Neural cell (in vitro differentiated cells): ENCODE results near the gene PGBD2. TPM values are rescaled to one million over a fixed set of nuclear protein-coding genes. Genes with fewer than 3 reads are reported as not detected.

Experiments used
- H2AFZ ChIP-seq: fragments of 200-600, 300-800 bp; sonication (generic), shearing (Covaris generic); 2 replicates; pipeline ENCODE4 v1.6.0; 2014; ENCODE audit warnings: low read depth, mild to moderate bottlenecking, antibody characterized with exemption, low read length, moderate library complexity
- H3F3A ChIP-seq: fragments of 200-600 bp; shearing (Covaris generic); 2 replicates; pipeline ENCODE4 v1.6.1; 2016; ENCODE audit warnings: mild to moderate bottlenecking, moderate library complexity, mixed read lengths, antibody characterized with exemption, low read length; ENCODE audit not compliant: insufficient read depth, poor library complexity, severe bottlenecking
- H3K27ac ChIP-seq: fragments of 200-600, 300-800 bp; sonication (generic), shearing (Covaris generic); 2 replicates; pipeline ENCODE4 v1.5.1; 2014; ENCODE audit warnings: mild to moderate bottlenecking, low read length, moderate library complexity
- H3K27me3 ChIP-seq: fragments of 300-800, 200-600 bp; sonication (generic), shearing (Covaris generic); 2 replicates; pipeline ENCODE4 v1.6.0; 2014; ENCODE audit warnings: mild to moderate bottlenecking, low read depth, low read length, moderate library complexity; ENCODE audit not compliant: insufficient read depth
- H3K36me3 ChIP-seq: fragments of 300-800, 200-600 bp; sonication (generic), shearing (Covaris generic); 2 replicates; pipeline ENCODE4 v1.5.1; 2014; ENCODE audit warnings: mild to moderate bottlenecking, antibody characterized with exemption, low read length, moderate library complexity; ENCODE audit not compliant: insufficient read depth
- H3K4me2 ChIP-seq: fragments of 300-800, 200-600 bp; sonication (generic), shearing (Covaris generic); 2 replicates; pipeline ENCODE4 v1.6.0; 2014; ENCODE audit warnings: mild to moderate bottlenecking, low read length
- H3K4me3 ChIP-seq: fragments of 300-800, 200-600 bp; sonication (generic), shearing (Covaris generic); 2 replicates; pipeline ENCODE4 v1.5.1; 2014; ENCODE audit warnings: mild to moderate bottlenecking, low read length, moderate library complexity
- H3K79me2 ChIP-seq: fragments of 200-600 bp; shearing (Covaris generic); replicated peaks from 2 replicates; pipeline ENCODE4 v1.6.0; 2014; ENCODE audit warnings: mild to moderate bottlenecking, low read length, moderate library complexity; ENCODE audit not compliant: insufficient read depth
- H3K9ac ChIP-seq: fragments of 300-800, 200-600 bp; sonication (generic), shearing (Covaris generic); 2 replicates; pipeline ENCODE4 v1.6.1; 2016; ENCODE audit warnings: mild to moderate bottlenecking, low read length, mixed read lengths
- H3K9me2 ChIP-seq: fragments of 200-600 bp; shearing (Covaris generic); 2 replicates; pipeline ENCODE4 v1.6.1; 2016; ENCODE audit warnings: mild to moderate bottlenecking, low read length, mixed read lengths; ENCODE audit not compliant: insufficient read depth
- H3K9me3 ChIP-seq: fragments of 200-600, 300-800 bp; sonication (generic), shearing (Covaris generic); 2 replicates; pipeline ENCODE4 v1.6.1; 2016; ENCODE audit warnings: mild to moderate bottlenecking, mixed run types, low read length, moderate library complexity, mixed read lengths
- H4K20me1 ChIP-seq: fragments of 200-600 bp; shearing (Covaris generic); 2 replicates; pipeline ENCODE4 v1.6.1; 2016; ENCODE audit warnings: mild to moderate bottlenecking, mixed run types; ENCODE audit not compliant: insufficient read depth
- EP300 ChIP-seq: fragments of 450-650 bp; conservative IDR thresholded peaks from 2 replicates; pipeline ENCODE4 v1.6.1; 2014; ENCODE audit warnings: antibody characterized with exemption, mild to moderate bottlenecking, moderate library complexity; ENCODE audit not compliant: poor library complexity, severe bottlenecking
- EZH2 ChIP-seq: fragments of 200-600, 300-800 bp; shearing (Covaris generic), sonication (generic); IDR thresholded peaks from 2 replicates; pipeline ENCODE4 v1.6.1; 2014; ENCODE audit warnings: antibody characterized with exemption, low read length, borderline replicate concordance, mild to moderate bottlenecking; ENCODE audit not compliant: insufficient read depth, poor library complexity, severe bottlenecking
- MXI1 ChIP-seq: fragments of 450-650 bp; conservative IDR thresholded peaks from 2 replicates; pipeline ENCODE4 v1.6.1; 2014; ENCODE audit warnings: antibody characterized with exemption, mild to moderate bottlenecking; ENCODE audit not compliant: poor library complexity, severe bottlenecking
- POLR2AphosphoS5 ChIP-seq: IDR thresholded peaks from 2 replicates; pipeline ENCODE4 v1.6.1; 2012
- RAD21 ChIP-seq: fragments of 450-650 bp; conservative IDR thresholded peaks from 2 replicates; pipeline ENCODE4 v1.6.1; 2014; ENCODE audit warnings: antibody characterized with exemption, mild to moderate bottlenecking, moderate library complexity
- SMC3 ChIP-seq: fragments of 450-650 bp; conservative IDR thresholded peaks from 2 replicates; pipeline ENCODE4 v1.6.1; 2014; ENCODE audit warnings: antibody characterized with exemption, mild to moderate bottlenecking, moderate library complexity; ENCODE audit not compliant: poor library complexity
- TAF1 ChIP-seq: IDR thresholded peaks from 2 replicates; pipeline ENCODE4 v1.6.1; 2012; ENCODE audit warnings: low read depth
- polyA plus RNA-seq: library from polyadenylated mRNA; depleted of rRNA; stranded (reverse); fragments of >200 nt; gene quantifications from 2 replicates; pipeline ENCODE4 v1.2.3, GENCODE V29; 2014
- TF ChIP-seq, protein P1 (sequence below): fragments of 450-650 bp; IDR thresholded peaks from 2 replicates; pipeline ENCODE4 v1.5.1; 2014; ENCODE audit warnings: antibody characterized with exemption, mild to moderate bottlenecking, moderate library complexity; ENCODE audit not compliant: poor library complexity, severe bottlenecking
- TF ChIP-seq, protein P2 (sequence below): IDR thresholded peaks from 2 replicates; pipeline ENCODE4 v1.6.1; 2012; ENCODE audit warnings: borderline replicate concordance

PGBD2 gene
- polyA plus RNA-seq, 1 donor from 2014 or later: 8.1 TPM

DNA sequence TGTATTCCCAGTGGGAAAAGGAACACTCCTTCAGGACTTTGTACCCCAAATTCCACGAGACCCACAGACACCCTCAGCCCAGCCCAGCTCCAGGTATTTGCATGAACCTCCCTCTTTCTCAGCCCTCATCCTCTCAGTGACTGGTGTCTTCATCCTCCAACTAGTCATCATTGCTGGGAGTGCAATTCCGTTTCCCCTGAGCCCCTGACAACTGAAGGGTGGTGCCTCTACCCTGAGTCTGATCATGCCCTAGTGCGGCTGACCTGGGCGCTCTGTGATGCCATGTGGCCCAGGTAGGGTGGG is 43.4 kb upstream of the PGBD2 start:
- H3K9ac ChIP-seq: peak overlapping the region; percentile 64
- H3K36me3 ChIP-seq: no peaks in the 10 kb centered on the region
- no peaks in the 10 kb centered on the region for H3K9me2 ChIP-seq
- no peaks in the 10 kb centered on the region for H3F3A ChIP-seq
- H3K9me3 ChIP-seq: no peaks in the 10 kb centered on the region
- TF ChIP-seq, protein P1, sequence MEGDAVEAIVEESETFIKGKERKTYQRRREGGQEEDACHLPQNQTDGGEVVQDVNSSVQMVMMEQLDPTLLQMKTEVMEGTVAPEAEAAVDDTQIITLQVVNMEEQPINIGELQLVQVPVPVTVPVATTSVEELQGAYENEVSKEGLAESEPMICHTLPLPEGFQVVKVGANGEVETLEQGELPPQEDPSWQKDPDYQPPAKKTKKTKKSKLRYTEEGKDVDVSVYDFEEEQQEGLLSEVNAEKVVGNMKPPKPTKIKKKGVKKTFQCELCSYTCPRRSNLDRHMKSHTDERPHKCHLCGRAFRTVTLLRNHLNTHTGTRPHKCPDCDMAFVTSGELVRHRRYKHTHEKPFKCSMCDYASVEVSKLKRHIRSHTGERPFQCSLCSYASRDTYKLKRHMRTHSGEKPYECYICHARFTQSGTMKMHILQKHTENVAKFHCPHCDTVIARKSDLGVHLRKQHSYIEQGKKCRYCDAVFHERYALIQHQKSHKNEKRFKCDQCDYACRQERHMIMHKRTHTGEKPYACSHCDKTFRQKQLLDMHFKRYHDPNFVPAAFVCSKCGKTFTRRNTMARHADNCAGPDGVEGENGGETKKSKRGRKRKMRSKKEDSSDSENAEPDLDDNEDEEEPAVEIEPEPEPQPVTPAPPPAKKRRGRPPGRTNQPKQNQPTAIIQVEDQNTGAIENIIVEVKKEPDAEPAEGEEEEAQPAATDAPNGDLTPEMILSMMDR: no peak
- TF ChIP-seq EZH2 (no peak), MXI1 (no peak), POLR2AphosphoS5 (no peak), TAF1 (no peak), SMC3 (no peak), EP300 (no peak), RAD21 (no peak)
- TF ChIP-seq, protein P2, sequence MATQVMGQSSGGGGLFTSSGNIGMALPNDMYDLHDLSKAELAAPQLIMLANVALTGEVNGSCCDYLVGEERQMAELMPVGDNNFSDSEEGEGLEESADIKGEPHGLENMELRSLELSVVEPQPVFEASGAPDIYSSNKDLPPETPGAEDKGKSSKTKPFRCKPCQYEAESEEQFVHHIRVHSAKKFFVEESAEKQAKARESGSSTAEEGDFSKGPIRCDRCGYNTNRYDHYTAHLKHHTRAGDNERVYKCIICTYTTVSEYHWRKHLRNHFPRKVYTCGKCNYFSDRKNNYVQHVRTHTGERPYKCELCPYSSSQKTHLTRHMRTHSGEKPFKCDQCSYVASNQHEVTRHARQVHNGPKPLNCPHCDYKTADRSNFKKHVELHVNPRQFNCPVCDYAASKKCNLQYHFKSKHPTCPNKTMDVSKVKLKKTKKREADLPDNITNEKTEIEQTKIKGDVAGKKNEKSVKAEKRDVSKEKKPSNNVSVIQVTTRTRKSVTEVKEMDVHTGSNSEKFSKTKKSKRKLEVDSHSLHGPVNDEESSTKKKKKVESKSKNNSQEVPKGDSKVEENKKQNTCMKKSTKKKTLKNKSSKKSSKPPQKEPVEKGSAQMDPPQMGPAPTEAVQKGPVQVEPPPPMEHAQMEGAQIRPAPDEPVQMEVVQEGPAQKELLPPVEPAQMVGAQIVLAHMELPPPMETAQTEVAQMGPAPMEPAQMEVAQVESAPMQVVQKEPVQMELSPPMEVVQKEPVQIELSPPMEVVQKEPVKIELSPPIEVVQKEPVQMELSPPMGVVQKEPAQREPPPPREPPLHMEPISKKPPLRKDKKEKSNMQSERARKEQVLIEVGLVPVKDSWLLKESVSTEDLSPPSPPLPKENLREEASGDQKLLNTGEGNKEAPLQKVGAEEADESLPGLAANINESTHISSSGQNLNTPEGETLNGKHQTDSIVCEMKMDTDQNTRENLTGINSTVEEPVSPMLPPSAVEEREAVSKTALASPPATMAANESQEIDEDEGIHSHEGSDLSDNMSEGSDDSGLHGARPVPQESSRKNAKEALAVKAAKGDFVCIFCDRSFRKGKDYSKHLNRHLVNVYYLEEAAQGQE: no peak
- no peaks in the 10 kb centered on the region for H4K20me1 ChIP-seq
- peak overlapping the region; percentile 45 for H3K27ac ChIP-seq
- H3K79me2 ChIP-seq: no peaks in the 10 kb centered on the region
- H2AFZ ChIP-seq: peak overlapping the region; percentile 70
- H3K27me3 ChIP-seq: peaks cover 8% of the 10 kb centered on the region
- H3K4me2 ChIP-seq: peak overlapping the region; percentile 46
- H3K4me3 ChIP-seq: peak overlapping the region; percentile 70

DNA sequence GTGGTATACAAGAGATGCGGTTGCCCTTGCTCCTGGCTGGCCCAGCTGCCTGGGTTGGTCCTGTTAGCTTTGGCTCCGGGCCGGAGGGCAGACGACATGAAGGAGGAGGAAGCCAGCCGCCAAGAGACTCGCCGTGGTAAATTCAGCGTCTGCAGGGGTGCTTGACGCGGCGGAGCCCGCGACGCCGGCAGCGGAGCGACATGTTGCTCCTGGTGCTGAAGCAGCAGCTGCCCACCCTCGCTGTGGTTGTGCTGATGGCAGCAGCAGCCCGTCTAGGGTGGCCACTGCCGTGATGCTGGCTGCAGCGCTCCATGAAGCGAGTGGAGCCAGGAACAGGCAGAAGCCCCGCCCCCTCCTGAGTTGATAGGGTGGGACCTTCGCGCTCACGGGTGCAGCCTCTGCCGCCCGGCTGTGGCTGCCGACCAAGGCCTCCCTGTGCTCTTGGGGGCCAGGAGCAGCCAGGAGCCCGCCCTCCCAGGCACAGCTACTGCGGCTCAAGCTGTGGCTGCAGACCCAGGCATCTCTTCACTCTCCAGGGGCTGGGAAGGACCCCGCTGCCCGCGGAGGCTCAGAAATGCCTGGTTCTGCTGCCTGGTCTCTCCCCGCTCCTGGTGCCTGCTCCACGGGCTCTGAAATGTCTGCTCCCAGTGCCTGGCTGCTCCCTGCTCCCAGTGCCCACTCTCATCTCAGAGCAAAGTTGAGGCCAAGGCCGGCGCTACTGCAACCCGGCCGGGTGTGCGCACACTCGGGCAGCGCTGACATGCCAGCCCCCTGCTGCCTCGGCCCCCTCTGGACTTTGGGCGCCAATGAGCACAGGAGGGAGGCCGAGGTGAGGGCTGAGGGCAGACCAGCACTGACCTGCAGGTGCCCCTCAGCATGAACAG is 42.8 kb upstream of the PGBD2 start:
- no peaks in the 10 kb centered on the region for H4K20me1 ChIP-seq
- no peaks in the 10 kb centered on the region for H3K9me3 ChIP-seq
- H3K9ac ChIP-seq: peak overlapping the region; percentile 64
- H3K36me3 ChIP-seq: no peaks in the 10 kb centered on the region
- no peaks in the 10 kb centered on the region for H3F3A ChIP-seq
- H3K9me2 ChIP-seq: no peaks in the 10 kb centered on the region
- TF ChIP-seq EP300: no peak
- TF ChIP-seq EZH2: no peak
- TF ChIP-seq RAD21: no peak
- peak; percentile 69 for TF ChIP-seq POLR2AphosphoS5
- TF ChIP-seq, protein P1: no peak
- no peak for TF ChIP-seq SMC3
- TF ChIP-seq, protein P2: peak; percentile 50
- TF ChIP-seq MXI1: peak; percentile 40
- TF ChIP-seq TAF1: no peak
- H3K4me3 ChIP-seq: peak overlapping the region; percentile 70
- peaks cover 8% of the 10 kb centered on the region for H3K27me3 ChIP-seq
- peak overlapping the region; percentile 46 for H3K4me2 ChIP-seq
- peak overlapping the region; percentile 70 for H2AFZ ChIP-seq
- H3K79me2 ChIP-seq: no peaks in the 10 kb centered on the region
- H3K27ac ChIP-seq: peak overlapping the region; percentile 45
